AG09319 (cell line): ENCODE data around the gene COL4A3.

ENCODE experiments used
- DNase-seq: peaks from one replicate; pipeline ENCODE4 v3.0.0-alpha.2; 2010; ENCODE audit warnings: low read depth; ENCODE audit errors: extremely low read depth
- CTCF ChIP-seq: IDR thresholded peaks from 2 replicates; pipeline ENCODE4 v1.5.1; 2011; ENCODE audit warnings: low read depth, mild to moderate bottlenecking, inconsistent platforms, low read length, moderate library complexity

The COL4A3 gene

GRCh38 chr2:227324642-227324994 is 160.2 kb downstream of the COL4A3 start:
- no peak for TF ChIP-seq CTCF
- DNase-seq, result no peak

GRCh38 chr2:227324995-227325838 is 160.8 kb downstream of the COL4A3 start, which contains the start of gene MFF:
MFF (plus strand) TSS chr2:227325251; CDS start chr2:227330666, 5,415 bp downstream.
- TF ChIP-seq CTCF, result peak; percentile 12
- DNase-seq, result peak; percentile 74

- no peak for TF ChIP-seq CTCF
- no peak for DNase-seq
These were observed 161.4 kb downstream of the COL4A3 start for GRCh38 chr2:227325839-227326195.

GRCh38 chr2:227326783-227327182 is 162.4 kb downstream of the COL4A3 start:
- TF ChIP-seq CTCF, result no peak
- DNase-seq, result no peak

- TF ChIP-seq CTCF, result no peak
- DNase-seq, result no peak
These were observed 171.3 kb downstream of the COL4A3 start for GRCh38 chr2:227335713-227336112.

GRCh38 chr2:227337442-227337841 is 173.0 kb downstream of the COL4A3 start:
- no peak for TF ChIP-seq CTCF
- DNase-seq, result no peak

- no peak for DNase-seq
- TF ChIP-seq CTCF, result no peak
These were observed 174.7 kb downstream of the COL4A3 start for GRCh38 chr2:227339098-227339599.
